HG03103 (cell line): ENCODE measurements around the gene MTUS2.

Experiments
- ATAC-seq: cut with Tn5 transposase; IDR thresholded peaks from one replicate; pipeline ENCODE4 v1.9.1; 2021; ENCODE audit warnings: low read depth; ENCODE audit not compliant: unreplicated experiment

Gene MTUS2

GRCh38 chr13:29143847-29144246, 323.7 kb downstream of the MTUS2 start:
- no peak for ATAC-seq

GRCh38 chr13:29154390-29154789, 334.3 kb downstream of the MTUS2 start:
- no peak for ATAC-seq

DNA sequence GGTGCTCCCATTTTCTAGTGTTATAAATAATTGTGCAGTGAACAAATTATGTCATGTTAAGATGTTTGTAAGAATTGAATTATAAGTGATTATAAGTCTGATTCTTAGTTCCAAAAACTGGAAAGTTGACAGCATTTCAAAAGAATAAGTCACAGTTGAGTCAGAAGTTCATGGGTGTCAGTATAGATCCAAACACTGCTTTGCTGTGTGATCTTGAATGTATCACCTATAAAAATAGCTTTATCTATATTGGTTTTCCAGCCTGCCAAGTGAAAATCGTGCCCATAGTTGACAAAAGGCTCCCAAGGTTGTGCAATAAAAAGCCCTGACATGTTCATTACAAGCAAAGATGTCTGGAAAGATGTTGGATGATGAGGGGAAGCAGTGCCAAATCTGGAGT, 336.0 kb downstream of the MTUS2 start:
- no peak for ATAC-seq

- no peak for ATAC-seq
Measured at GRCh38 chr13:29159871-29160270, 339.7 kb downstream of the MTUS2 start.

GRCh38 chr13:29160862-29161261, 340.7 kb downstream of the MTUS2 start:
- no peak for ATAC-seq

DNA sequence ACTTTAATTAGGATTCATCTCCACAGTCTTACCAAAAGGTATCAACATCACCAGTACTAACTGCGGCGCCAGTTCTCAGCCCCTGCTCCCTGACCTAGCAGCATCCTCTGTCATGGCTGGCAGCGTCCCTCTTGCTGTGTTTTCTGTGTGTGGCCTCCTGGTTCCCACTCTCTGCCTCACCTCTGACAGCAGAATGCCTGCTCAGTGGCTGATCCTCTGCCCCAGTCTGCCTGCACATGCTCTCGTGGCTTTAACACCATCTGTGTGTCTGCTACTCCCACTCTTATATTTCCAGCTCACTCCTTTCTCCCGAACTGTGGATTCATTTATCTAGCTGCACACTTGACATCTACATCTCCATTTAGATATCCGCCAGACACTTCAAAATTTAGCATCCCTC, 341.5 kb downstream of the MTUS2 start:
- no peak for ATAC-seq

DNA sequence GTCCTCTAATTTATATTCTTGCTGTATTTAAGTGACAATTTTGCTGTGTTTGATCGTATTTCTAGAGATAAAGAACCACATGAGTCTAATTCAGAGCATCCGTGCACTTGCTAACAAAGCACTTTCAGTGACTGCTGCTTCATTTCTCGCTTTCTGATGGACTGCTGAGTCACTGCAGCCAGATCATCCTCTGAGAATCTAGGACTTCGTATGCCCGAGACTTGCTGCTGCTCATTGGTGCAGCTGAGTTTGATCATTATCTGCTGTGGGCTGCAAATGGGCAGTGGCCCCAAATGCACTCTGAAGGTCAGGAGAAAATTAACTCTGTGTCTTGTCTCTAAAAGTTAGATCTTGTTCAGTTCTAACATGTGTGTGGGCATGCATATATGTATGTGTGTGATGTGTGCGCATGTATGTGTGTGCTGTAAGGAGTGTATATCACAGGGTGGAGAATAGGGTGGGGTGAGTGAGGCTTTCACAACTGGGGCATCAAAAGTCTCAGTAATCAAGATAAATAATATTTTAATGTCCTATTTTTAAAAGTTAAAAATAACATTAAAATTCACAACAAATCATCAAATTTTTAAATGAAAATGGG, 342.6 kb downstream of the MTUS2 start:
- no peak for ATAC-seq

GRCh38 chr13:29164116-29164515, 344.0 kb downstream of the MTUS2 start:
- no peak for ATAC-seq

GRCh38 chr13:29165216-29165615, 345.1 kb downstream of the MTUS2 start:
- no peak for ATAC-seq

DNA sequence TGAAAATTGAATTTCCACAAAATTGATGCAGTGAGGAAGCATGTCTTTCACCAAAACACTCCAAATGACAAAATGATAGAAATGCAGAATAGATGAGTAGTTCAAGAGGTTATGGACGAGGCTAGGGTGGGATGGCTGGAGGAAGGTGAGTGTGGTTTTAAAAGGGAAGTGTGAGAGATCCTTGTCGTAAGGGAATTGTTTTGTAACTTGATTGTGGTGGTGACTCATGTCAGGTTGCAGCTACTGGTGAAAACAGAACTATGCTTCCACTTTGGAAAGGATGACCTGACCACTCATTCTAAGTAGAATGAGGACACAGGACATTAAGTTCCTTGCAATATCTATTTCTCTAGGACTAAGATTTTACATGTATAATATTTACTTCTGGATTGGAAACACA, 345.7 kb downstream of the MTUS2 start:
- ATAC-seq: no peak

GRCh38 chr13:29170436-29171082, 350.4 kb downstream of the MTUS2 start:
- ATAC-seq: no peak

GRCh38 chr13:29171244-29171643, 351.1 kb downstream of the MTUS2 start:
- ATAC-seq: no peak

DNA sequence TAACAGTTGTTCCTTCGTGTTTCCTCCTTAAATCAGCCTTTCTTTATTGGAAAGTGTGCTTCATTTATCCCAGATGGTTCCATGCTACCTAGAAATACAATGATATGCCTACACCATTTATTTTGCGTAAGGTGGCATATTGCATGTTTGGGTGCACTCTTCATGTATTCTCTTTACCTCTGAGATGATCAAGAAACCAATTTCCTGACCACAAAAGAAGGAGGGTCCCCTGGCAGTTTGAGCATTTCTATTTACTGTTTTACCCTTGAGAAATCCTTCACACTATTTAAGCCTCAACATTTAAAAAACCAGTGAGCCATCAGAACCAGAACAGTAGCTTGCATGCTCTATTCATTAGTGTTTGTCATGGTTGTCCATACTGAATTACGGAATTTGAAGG, 354.0 kb downstream of the MTUS2 start:
- ATAC-seq: no peak

GRCh38 chr13:29175250-29175873, 355.2 kb downstream of the MTUS2 start:
- ATAC-seq: no peak

DNA sequence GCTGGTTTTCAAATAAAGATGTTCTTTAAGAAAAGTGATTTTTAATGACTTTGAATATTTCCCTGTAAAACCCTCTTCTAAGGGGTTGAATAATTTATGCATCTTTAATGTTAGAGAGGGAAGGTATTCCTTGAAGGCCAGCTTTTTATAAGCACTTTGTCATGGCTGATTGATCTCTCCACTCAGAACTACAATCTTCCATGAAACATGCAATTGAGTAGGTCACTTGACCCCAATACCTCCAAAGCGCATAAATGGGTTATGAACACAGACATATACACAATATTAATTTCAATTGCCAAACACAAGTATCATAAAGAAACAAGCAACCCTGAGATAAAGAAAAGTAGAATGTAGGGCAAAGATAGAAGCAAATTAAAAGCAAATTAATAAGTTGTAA, 359.9 kb downstream of the MTUS2 start:
- ATAC-seq: no peak

GRCh38 chr13:29182216-29182615, 362.1 kb downstream of the MTUS2 start:
- no peak for ATAC-seq

DNA sequence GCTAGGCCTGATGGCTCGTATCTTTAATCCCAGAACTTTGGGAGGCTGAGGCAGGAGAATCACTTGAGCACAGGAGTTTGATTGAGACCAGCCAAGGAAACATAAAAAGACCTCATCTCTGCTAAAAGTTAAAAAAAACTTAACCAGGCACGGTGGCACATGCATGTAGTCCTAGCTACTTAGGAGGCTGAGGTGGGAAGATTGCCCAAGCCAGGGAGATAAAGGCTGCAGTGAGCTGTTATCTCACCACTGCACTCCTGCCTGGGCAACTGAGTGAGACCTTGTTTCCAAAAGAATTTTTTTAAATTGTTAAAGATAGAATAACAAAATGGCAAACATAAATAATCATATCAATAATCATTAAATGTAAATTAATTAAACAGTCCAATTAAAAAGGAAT, 365.8 kb downstream of the MTUS2 start:
- no peak for ATAC-seq

DNA sequence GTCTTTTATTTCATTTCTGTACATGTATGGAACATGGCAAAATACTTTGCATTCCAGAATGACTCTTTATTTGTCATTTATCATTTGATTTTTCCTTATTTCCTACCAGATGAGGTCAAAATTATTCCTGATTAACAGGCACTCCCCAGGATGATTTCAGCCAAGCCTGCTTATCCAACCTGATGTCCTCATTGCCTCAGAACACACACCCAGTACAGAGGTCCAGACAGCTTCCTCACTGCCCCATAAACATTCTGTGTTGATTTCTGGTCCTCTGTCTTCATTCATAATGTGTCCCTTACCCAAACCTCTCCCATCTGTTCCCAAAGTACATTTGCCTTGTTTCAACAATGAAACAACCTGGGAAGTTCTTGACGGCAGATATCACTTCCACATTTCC, 367.4 kb downstream of the MTUS2 start:
- no peak for ATAC-seq

DNA sequence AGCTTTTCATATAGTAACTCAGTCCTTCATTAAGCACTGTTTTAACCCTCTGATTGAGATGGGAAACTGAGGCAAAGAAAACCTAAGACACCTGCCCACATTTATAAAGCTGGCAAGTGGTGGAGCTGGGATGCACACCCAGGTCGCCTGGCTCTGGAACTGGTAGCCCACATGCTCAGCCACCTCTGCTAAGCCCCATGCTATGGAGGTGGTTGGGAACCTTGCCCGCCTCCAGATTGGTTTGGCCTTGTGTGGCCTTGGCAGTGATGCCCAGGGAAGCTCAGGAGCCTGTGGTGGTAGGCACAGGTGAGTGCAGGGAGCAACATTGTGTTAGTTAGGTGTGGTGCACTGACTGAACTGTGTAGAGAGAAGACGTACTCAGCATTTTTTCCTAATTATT, 370.2 kb downstream of the MTUS2 start:
- ATAC-seq: no peak

- no peak for ATAC-seq
Measured at GRCh38 chr13:29193083-29193482, 372.9 kb downstream of the MTUS2 start.

DNA sequence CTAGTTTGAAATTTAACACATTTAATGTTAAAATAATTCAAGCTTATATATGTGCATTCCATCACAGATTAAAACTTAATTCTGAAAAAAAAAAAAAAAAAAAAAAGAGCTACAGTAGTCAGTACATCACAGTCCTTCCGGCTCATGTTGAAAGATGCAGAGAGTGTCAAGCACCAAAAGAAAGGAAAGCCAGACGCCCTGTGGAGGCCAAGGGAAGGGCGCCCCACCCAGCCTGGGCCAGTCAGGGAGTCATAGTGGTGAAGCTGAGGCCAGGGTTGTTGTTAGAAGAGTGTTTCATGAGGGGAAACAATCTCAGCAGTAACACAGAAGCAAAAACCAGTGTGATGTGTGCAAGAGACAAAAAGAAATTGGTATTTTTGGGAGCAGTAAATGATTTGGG, 375.3 kb downstream of the MTUS2 start:
- no peak for ATAC-seq

- peak; percentile 97 for ATAC-seq
Measured at GRCh38 chr13:29196409-29197074, 376.4 kb downstream of the MTUS2 start.
